ENCODE results near the gene HMGCS2. TPM values are rescaled to one million over a fixed set of nuclear protein-coding genes. Genes with fewer than 3 reads are reported as not detected.
A peak's percentile ranks its signal among the peaks of the same experiment; 100 is the strongest.

Gene HMGCS2
- total RNA-seq = not detected

DNA sequence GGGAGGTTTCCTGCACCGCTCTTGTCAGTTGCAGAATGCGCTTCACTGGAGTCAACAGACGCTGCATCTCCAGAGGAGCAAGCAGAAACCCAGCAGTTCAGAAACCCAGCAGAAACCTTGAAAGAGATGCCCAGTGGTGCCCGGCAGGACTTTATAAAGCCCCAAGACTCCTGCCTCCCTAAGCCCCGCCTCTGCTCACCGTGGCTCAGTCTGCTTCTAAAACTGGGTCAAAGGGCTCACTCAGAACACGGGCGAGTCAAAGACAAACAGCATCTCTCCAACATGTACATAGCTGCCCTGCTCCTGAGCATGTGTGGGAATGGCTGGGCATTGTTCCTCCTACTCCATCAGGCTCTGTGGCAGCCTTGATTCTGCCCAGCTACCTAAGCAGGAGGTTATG is at the start of gene HMGCS2:
Gene HMGCS2, minus strand, starts transcription at position 128 of the 400 bp plus-strand sequence. Its CDS starts 61 bp downstream, at position 67.
- DNase-seq (ENCODE audit: low read depth in 2 of 3, low spot score in 2 of 3) = no peak

DNA sequence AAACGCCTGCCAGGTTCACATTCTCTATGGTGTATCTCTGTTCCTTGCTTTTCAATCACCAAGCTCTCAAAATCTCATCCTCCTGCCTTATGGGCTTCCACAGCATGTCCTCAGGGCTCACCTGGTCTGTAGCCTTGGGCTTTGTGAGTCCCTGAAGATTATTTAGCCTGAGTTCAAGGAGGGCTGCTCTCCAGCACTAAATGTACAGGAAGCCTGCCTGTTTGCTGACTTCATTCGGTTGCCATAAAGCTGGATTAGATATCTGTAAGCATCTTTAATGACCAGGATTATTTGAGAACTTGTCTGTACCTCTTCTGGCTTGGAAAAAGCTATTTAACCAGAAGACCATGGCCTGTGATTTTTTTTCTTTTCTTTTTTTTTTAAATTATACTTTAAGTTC is 49.5 kb upstream of the HMGCS2 start:
- DNase-seq (ENCODE audit: low read depth in 2 of 3, low spot score in 2 of 3) = no peak

DNA sequence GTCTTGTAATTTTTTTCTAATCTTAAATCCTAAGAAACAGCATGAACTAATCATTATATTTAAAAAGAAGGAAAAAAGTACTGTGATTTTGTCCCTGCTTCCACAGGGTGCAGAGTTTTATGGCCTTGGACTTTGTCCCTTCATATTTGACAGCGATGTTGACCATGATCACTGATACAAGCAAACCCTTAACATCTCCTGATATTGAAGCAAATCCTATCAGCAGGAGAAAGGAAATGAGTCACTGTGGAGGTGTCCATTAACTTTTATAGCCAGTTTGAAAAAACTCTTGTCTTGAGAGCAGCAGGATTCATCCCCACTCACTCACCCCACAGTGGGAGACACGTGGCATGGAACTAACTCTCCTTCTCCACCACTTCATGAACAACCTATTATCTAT is 47.7 kb upstream of the HMGCS2 start:
- no peak for DNase-seq (ENCODE audit: low read depth in 2 of 3, low spot score in 2 of 3)

DNA sequence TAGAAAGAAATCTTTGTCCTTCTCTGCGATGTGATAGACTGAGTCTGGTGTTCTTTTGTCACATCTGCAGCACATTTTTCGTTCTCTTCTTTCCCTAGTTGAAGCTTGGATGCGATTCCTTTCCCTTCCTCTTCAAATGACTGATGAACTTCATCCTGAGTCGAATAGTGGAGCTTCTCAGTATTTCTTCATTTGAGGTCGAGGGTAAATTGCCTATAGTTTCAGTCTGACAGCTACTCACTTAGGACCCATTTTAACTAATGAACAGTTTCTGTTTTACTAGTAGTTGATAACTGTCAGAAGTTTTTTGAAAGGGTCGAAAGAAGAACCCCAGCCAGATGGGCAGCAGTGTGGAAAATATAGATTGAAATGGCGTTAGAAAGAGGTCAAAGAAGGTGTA is 47.2 kb upstream of the HMGCS2 start:
- no peak for DNase-seq (ENCODE audit: low read depth in 2 of 3, low spot score in 2 of 3)

DNA sequence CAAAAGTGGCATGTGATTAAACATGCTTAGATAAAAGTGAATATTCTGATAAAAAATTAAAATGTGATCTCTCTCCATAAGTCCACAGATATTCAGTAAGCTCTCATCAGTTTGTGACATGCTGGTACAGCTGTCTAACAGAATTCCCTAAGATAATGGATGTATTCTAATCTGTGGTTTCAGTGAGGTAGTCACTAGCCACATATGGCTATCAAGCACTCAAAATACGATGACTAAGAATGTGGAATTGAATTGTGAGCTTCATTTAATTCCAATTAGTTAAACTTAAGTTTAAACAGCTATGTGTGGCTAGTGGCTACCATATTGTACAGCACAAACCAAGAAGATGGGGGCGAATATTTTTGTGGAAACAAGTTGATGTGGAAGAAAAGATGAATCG is 46.7 kb upstream of the HMGCS2 start:
- no peak for DNase-seq (ENCODE audit: low read depth in 2 of 3, low spot score in 2 of 3)

DNA sequence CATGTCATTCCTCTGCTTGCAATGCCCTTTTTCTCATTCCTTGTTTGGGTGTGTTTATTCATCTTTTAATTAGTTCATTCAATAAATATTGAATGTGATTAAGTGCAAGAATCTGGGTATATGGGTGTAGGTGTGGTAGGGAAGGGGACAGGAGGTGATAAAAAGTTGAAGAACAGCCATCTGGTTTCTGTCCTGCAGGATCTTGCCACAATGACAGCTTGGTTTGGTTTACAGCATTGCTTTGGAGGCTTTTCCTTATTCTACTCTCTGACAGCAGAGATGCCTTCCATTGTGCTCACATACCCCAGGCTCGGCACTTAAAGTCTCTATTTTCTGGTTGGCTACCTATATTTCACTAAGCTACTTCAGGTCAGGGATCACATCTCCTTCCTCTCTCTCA is 45.6 kb upstream of the HMGCS2 start:
- DNase-seq (ENCODE audit: low read depth in 2 of 3, low spot score in 2 of 3) = no peak

DNA sequence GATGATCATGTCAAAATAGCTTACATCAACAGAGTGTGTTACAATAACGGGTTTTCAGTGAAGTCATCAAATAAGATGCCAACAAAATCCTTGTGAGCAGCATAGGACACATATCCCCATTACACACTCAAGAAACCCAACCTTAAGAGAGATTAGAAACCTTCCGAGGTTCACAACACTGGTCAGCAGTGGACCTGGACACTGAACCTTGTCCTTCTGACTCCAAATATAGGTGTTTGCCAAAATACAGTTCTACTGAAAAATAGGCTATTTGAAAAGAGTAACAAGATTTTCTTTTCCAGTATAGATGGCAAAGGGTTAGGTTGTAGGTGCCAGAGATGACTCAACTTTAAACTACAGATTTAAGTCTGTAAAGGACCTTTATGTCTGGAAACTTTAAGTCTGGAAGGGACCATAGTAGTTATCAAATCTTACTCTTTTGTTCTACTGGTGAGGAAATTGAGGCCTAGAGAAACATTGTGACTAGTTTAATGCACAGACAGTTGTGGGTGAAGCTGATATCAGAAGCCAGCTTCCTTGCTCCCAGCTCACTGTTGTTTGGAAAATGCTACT is 43.4 kb upstream of the HMGCS2 start:
- DNase-seq (ENCODE audit: low read depth in 2 of 3, low spot score in 2 of 3) = no peak

DNA sequence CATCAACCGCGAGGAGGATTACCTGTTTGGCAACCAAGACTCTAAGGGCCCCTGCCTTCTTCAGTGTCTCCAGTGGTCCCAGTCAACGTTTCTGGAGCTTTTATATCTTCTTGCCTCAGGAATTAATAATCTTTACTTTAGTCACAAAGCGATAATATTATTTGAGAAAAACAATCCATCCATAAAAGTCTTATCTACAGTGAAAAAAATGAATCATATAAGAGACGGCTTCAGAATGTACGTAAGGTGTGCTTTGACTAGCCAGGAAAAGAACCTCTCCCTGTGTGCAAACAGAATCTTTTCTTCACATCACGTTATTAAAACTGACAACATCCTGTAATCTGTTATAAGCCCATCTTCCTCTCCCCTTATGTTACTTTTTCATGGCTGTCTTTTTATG is 42.7 kb upstream of the HMGCS2 start, which contains the start of gene REG4:
Gene REG4, minus strand, starts transcription at position 74 of the 400 bp plus-strand sequence. CDS start 2,691 bp downstream, outside the sequence.
- DNase-seq (ENCODE audit: low read depth in 2 of 3, low spot score in 2 of 3) = no peak

DNA sequence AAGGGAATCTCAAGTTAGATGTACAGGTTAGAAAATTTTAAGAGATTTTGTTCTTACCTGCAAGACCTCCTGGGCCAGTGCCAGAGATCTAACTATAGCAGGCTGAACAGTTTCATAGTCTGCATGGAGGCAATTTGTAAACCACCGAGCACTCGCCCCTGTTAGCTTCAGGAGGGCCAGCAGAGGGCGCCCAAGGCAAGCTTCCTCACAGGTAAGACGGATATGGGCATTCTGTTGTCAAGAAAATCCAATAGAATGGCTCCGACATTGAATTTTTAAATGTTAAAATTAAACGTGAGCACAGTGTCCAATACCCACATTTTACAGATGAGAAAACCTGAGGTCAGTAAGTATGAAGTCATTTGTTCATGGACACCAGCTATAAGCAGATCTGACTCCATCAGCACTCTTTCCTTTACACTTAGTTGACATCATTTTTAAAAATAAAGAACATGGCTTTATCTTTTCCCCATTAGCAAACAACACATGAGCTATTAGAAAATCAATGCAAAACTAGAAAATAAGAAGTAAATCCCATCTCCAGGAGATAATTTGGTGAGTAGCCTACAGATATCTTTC is 40.4 kb upstream of the HMGCS2 start:
- DNase-seq (ENCODE audit: low read depth in 2 of 3, low spot score in 2 of 3) = peak; percentile 36 to 82 (median 70)

DNA sequence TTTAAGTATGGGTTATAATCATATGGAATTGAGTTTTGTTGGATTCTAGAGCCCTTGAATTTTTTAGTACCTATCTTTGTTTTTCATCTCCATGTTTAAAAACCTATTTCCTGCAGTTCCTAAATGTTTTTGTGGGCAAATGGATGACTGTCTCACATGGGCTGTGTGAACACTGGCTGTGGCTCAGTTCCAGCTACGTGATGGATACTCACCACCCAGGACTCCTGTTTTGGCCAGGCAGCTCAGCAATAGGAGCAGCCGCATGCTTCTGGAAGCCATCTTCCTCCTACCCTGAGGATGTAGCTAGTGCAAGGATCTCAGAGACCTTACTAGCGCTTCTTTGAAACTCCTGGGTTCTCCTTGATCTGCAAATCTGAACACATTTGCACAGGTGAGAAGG is 39.8 kb upstream of the HMGCS2 start:
- DNase-seq (ENCODE audit: low read depth in 2 of 3, low spot score in 2 of 3) = no peak

DNA sequence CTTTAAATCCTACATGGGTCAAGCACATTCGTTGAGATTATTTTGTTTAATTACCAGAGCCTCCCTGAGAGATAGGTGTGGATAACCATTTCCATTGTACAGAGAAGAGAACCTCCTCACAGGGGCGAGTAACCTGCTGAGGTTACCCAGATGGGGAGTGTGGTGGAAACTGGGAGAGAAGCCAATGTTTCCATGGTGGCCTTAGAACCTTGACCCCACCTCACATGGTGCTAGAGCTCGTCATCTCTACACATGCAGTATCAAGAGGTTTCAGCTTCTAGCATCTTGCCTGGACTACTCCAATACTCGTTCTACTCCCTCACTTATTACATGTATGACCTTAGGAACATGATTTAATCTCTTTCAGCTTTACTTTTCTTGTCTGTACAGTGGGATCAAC is 37.8 kb upstream of the HMGCS2 start:
- no peak for DNase-seq (ENCODE audit: low read depth in 2 of 3, low spot score in 2 of 3)

DNA sequence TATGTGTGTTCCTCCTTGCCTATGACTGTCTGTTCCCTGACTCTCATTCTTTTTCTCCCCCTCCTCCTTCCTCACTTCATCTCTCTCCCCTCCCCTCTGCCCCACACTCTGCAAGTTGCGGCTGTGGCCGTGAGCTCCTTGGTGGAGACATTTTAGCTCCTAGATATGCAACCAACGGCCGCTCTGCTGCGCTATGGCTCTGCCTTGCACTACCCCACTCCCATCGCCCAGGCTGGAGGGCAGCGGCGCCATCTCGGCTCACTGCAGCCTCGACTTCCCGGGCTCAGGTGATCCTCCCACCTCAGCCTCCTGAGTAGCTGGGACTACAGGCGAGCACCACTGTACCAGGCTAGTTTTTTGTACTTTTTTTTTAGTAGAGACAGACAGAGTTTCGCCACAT is 37.0 kb upstream of the HMGCS2 start:
- DNase-seq (ENCODE audit: low read depth in 2 of 3, low spot score in 2 of 3) = no peak

DNA sequence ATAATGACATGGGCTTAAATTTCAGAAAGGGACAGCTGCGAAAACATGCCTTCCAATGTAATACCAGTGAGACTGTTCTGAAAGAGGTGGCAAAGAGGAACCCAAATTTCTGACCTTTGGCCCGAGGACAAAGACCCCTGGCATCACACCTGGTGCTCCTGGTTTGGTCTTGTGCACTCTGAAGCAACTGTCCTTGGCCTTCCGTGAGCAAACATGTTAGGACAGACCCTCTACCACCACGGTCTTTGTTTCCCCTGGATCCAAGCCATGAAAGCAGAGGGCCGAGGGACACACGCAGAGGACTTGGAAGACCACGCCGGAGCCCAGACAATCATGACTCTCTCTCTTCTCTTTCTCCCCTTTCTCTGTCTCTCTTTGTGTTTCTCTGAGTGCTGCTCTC is 36.5 kb upstream of the HMGCS2 start:
- DNase-seq (ENCODE audit: low read depth in 2 of 3, low spot score in 2 of 3) = no peak

DNA sequence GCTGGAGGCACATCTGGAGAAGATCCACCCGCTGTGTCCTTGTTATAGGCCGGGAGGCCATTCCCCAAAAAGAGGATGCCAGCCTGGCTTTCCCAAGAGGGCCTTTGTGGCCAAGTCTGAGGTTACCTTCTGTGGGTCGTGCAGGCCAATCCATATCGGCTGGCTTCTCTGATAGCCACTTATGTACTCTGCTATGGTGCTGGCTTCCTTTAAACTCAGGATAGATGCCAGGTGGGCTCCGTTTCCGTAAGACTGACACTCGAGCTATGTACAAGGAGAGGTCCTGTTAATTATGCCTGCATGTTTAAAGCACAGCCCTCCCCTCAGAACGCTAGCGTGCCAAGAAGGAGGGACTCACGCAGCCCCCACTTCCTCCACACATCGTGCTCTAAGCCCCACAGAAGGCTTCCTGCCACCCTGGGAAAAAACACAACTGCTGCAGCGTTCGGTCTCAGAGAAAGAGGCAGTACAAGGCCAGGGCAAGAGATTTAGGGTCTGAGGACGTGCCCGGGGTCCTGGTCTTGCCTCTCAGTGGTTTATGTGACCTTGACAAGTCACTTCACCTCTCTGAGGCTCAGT is 31.0 kb upstream of the HMGCS2 start:
- DNase-seq (ENCODE audit: low read depth in 2 of 3, low spot score in 2 of 3) = no peak

DNA sequence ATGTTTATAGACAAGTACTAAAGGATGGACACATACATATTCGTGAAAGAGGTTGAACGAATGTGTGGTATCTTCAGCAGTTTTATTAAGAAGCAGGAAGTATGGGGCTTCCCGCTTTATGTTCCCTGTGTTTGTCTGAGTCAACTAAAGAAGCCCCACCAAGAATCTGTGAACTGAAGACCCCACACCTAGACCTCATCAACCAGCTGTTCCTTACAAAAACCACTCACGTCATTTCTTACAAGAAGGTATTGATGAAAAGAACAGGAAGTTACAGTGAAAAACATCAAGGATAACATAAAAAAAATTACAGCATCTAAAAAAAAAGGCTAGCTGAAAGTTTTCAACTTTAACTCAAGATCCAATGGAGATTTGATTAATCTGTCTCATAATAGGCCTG is 30.3 kb upstream of the HMGCS2 start:
- no peak for DNase-seq (ENCODE audit: low read depth in 2 of 3, low spot score in 2 of 3)

DNA sequence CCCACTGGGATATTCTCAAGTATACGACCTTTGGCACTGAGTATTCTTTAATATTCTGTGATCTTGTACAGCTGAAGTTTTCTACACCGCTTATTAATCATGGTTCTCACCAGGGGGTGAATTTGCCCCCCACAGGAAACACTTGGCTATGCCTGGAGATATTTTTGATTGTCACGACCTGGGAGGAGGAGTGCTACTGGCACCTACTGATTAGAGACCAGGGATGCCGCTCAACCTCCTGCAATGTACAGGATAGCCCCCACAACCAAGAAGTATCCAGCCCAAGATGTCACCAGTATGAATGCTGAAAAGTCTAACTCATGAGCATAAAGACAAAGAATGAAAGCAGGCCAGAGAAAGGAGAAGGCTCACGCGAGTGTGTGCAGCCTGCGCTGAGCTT is 28.9 kb upstream of the HMGCS2 start:
- no peak for DNase-seq (ENCODE audit: low read depth in 2 of 3, low spot score in 2 of 3)

DNA sequence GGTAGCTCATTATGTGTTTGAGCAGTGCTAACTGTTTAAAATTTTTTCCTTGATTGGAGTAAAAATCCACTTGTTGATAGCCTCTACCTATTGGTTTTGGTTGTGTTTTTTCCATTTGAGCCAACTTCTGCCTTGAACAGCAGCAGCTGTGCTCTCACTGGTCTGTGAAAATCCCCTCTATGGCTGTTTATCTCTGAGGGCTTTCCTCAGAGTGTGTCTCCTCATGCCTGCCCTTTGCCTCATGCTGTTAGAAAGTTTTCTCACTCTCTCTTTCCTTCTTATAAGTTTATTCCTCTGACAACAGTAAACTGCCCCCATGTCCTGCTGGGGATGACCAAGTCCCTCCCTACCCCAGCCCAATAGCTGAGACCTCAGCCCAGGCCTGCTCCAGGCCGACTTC is 28.5 kb upstream of the HMGCS2 start:
- no peak for DNase-seq (ENCODE audit: low read depth in 2 of 3, low spot score in 2 of 3)

DNA sequence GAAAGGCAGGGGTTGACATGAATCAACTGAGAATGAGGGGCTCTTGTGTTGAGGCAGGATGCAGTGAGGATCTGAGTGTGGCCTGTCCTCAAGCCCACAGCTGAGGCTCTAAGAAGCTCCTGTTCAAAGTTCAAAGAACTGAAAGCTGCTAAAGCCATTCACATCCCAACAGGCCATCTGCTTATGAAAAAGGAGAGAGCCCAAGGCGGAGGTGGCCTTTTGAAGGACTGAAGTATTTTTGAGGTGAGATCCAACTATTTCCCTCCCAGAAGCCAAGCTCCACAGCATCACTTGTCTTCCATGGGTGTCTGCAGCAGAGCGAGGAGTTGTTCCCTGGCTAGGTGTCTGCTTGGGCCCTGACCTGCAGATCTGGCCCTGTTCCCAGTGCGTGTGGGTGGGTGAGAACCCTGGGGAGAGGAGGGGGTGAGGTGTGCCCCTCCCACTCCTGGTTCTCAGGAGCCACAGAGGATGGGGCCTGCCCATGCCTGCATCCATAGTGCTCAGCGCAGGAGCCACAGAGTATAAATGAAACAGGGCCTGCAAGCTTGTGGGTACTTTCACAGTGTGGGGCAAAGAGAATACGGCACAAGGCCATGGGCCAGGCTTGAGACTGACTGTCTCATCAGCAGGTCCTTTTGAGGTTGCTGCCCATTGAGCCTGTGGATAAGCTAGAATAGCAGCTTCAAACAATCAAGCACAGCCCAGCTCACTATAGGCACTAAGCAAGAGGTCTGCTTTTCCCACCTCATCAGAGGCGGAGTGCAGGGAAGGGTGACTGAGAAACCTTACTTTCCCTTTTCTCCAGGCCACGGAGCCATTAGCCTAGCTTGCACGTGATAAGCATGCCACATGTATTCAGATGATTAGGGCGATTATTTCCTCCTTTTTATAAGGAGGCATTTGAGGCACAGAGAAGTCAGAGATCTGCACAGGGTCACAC is 26.8 kb upstream of the HMGCS2 start:
- no peak for DNase-seq (ENCODE audit: low read depth in 2 of 3, low spot score in 2 of 3)

DNA sequence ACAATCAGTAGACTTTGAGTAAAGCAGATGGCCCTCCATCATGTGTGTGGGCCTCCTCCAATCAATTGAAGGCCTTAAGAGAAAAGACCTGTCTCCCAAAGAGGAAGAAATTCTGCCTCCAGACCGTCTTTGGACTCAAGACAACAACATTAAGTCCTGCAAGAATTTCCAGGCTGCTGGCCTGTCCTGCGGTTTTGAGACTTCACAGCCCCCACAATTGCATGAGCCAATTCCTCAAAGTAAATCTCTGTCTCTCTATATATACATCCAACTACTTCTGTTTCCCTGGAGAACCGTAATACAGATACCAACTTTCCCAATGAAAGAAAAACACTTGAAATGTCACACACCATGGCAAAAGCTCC is 26.2 kb upstream of the HMGCS2 start:
- DNase-seq (ENCODE audit: low read depth in 2 of 3, low spot score in 2 of 3) = no peak

DNA sequence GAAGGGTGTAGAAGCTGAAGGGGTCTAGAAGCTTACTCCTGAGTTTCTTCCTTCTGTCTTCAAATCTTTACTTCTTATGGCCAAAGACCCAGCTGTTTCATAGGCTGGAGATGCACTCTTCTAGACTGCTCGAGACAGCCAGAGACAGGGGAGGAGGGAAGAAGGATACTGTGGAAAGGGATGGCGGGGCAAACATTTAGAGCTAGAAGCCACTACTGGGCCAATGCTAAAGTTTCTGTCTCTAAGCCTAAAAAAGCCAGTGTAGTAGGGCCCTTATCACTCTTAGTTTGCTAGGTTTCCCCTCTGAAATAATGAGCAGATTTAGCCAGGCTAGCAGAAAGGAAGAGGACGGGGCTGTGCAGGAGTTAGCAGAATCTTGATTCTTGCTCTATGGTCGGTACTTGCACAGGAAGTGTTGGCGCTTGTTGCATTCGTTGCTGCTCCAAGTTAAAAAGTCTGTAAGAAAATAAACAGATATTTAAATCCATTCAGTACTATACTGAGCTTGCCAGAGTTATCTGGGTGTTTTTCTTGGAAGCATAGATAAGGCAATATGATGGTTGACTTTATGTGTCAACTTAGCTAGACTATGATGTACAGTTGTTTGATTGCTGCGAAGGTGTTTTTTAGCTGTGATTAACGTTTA is 25.6 kb upstream of the HMGCS2 start:
- DNase-seq (ENCODE audit: low read depth in 2 of 3, low spot score in 2 of 3) = no peak

DNA sequence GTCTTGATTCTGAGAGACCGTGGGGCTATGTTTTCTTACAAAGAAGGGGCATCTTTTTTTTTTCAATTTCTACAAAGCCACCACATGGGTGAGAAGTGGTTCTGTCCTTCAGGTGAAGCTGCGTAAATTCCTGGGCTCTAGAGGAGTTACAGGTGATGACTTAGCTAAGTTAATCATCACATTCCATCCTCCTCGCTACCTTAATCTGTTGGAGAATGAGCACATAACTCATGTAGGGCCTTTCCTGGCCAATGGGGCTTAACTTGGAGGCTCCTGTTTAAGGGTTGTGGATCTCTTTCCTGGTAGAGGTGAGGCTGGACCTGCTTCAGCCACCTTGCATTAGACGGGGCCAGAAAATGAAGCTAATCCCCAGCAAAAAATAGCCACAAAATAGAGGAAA is 22.7 kb upstream of the HMGCS2 start:
- no peak for DNase-seq (ENCODE audit: low read depth in 2 of 3, low spot score in 2 of 3)
